Lower leg skin (tissue), 4 donors: ENCODE measurements around the gene PPP1R15B. TPM values are rescaled to one million over a fixed set of nuclear protein-coding genes. Genes with fewer than 3 reads are reported as not detected.
A peak's percentile ranks its signal among the peaks of the same experiment; 100 is the strongest.

Experiments used
- DNase-seq, 2 donors: peaks; one replicate each; pipeline ENCODE4 v3.0.0-alpha.2; 2019; ENCODE audit warnings: low spot score in 2 of 2
- H3K4me3 ChIP-seq: fragments of 200-600 bp; sonication (generic); 2 replicates; pipeline ENCODE4 v1.5.1; 2017; ENCODE audit warnings: mild to moderate bottlenecking, low read depth; ENCODE audit not compliant: poor library complexity, severe bottlenecking
- CTCF ChIP-seq, 3 donors: fragments of 450-650 bp; IDR thresholded peaks; one replicate each; pipeline ENCODE4 v1.5.1; 2016; ENCODE audit warnings: antibody characterized with exemption in 3 of 3, mild to moderate bottlenecking in 3 of 3, moderate library complexity in 2 of 3
- POLR2A ChIP-seq, 2 donors: fragments of 450-650 bp; IDR thresholded peaks; one replicate each; pipeline ENCODE4 v1.6.1; 2016 to 2017; ENCODE audit warnings: antibody characterized with exemption in 2 of 2, mild to moderate bottlenecking in 1 of 2, moderate library complexity in 1 of 2
- WGBS, 2 donors: methylation state at CpG; one replicate each; pipeline ENCODE4 v1.1.5; 2018; 5-methylcytosine and 5-hydroxymethylcytosine counted together
- intact Hi-C: fragments of 100-400 bp; cut with DNase I; formaldehyde crosslinking; loops from one replicate; pipeline ENCODE4 v1.15.0; 2023; ENCODE audit warnings: low total_unique reads
- total RNA-seq, 4 donors: library from RNA; depleted of rRNA; stranded (reverse); fragments of >200 nt; gene quantifications; one replicate each; pipeline ENCODE4 v1.1.0, GENCODE V29; 2016

Gene PPP1R15B
- total RNA-seq, 4 donors from 2014 or later: 37.9 to 56.4 (median 49.5) TPM

- intact Hi-C loops: loop anchor here (5.0 kb wide), 1 partner anchor 35 kb away; no protein-coding TSS in a partner anchor
- WGBS, 2 donors: 80 to 81% methylated on average over 6 of the region's 6 CpGs
- no peak for DNase-seq
- no peak overlapping the region for H3K4me3 ChIP-seq
- TF ChIP-seq CTCF (IDR thresholded peaks at IDR 0.05): no peak
- no peak for TF ChIP-seq POLR2A (IDR thresholded peaks at IDR 0.05)
Measured at GRCh38 chr1:204447190-204447589, 35.6 kb upstream of the PPP1R15B start.

- DNase-seq: no peak
- TF ChIP-seq CTCF (IDR thresholded peaks at IDR 0.05) (no peak), POLR2A (IDR thresholded peaks at IDR 0.05) (no peak)
Measured at GRCh38 chr1:204446413-204447111, 34.9 kb upstream of the PPP1R15B start.

GRCh38 chr1:204445860-204446412 is 34.3 kb upstream of the PPP1R15B start:
- TF ChIP-seq CTCF (IDR thresholded peaks at IDR 0.05) (no peak), POLR2A (IDR thresholded peaks at IDR 0.05) (no peak)
- DNase-seq: no peak
- intact Hi-C loops: loop anchor here (5.0 kb wide), 1 partner anchor 36 kb away; no protein-coding TSS in a partner anchor
- H3K4me3 ChIP-seq: no peak overlapping the region
- WGBS, 2 donors: 52 to 68% methylated on average over 10 to 11 of the region's 11 CpGs

More at GRCh38 chr1:204446413-204447111, 34.9 kb upstream of the PPP1R15B start:
- 52 to 63% methylated on average over 11 of the region's 11 CpGs for WGBS, 2 donors
- H3K4me3 ChIP-seq: no peak overlapping the region
- intact Hi-C loops: loop anchor here (5.0 kb wide), 1 partner anchor 36 kb away; no protein-coding TSS in a partner anchor

GRCh38 chr1:204443871-204444581 is 32.4 kb upstream of the PPP1R15B start:
- WGBS, 2 donors: 43 to 53% methylated on average over 10 to 11 of the region's 11 CpGs
- no peak overlapping the region for H3K4me3 ChIP-seq
- no peak for DNase-seq
- TF ChIP-seq CTCF (IDR thresholded peaks at IDR 0.05) (no peak), POLR2A (IDR thresholded peaks at IDR 0.05) (no peak)
- intact Hi-C loops: no loop called here

GRCh38 chr1:204443260-204443619 is 31.6 kb upstream of the PPP1R15B start:
- intact Hi-C loops: no loop called here
- no peak overlapping the region for H3K4me3 ChIP-seq
- 39 to 60% methylated on average over 7 to 8 of the region's 8 CpGs for WGBS, 2 donors
- DNase-seq: peak in 1 of 2 donors; percentile 80
- TF ChIP-seq CTCF (IDR thresholded peaks at IDR 0.05) (no peak), POLR2A (IDR thresholded peaks at IDR 0.05) (no peak)
